Body of pancreas (tissue), 4 donors: ENCODE measurements around the gene NCOA3. TPM values are rescaled to one million over a fixed set of nuclear protein-coding genes. Genes with fewer than 3 reads are reported as not detected.

Experiments used
- ATAC-seq: fragments of 150-250 bp; one replicate; pipeline ENCODE4 v1.9.1; 2016
- DNase-seq, 4 donors: peaks; one replicate each; pipeline ENCODE4 v3.0.0-alpha.2; 2019
- H3K27ac ChIP-seq, 4 donors: fragments of 200-600 bp; sonication (generic); 1 replicate in 3 of 4; 2 replicates in 1 of 4; pipeline versions ENCODE4 v1.5.1 to v1.6.1; 2016 to 2019; ENCODE audit warnings: mild to moderate bottlenecking in 1 of 4, mixed read lengths in 1 of 4, moderate library complexity in 1 of 4
- H3K27me3 ChIP-seq, 2 donors: fragments of 200-600 bp; sonication (generic); one replicate each; pipeline ENCODE4 v1.6.0; 2016; ENCODE audit warnings: mild to moderate bottlenecking in 1 of 2
- H3K36me3 ChIP-seq, 2 donors: fragments of 200-600 bp; sonication (generic); replicated peaks in 1 of 2; 2 replicates each; pipeline ENCODE4 v1.5.1; 2016; ENCODE audit warnings: low read depth in 2 of 2; ENCODE audit not compliant: insufficient read depth in 1 of 2
- H3K4me1 ChIP-seq: fragments of 200-600 bp; sonication (generic); one replicate; pipeline ENCODE4 v1.6.0; 2016
- H3K4me3 ChIP-seq, 2 donors: fragments of 200-600 bp; sonication (generic); 1 replicate in 1 of 2; 2 replicates in 1 of 2; pipeline ENCODE4 v1.5.1; 2016 to 2019
- H3K9me3 ChIP-seq, 3 donors: fragments of 200-600 bp; sonication (generic); 1 replicate in 2 of 3; 2 replicates in 1 of 3; pipeline ENCODE4 v1.5.1; 2016
- CTCF ChIP-seq, 7 experiments: fragments of 450-650 bp in 4 of 7; fragments of 200-600 bp in 3 of 7; sonication (generic) in 3 of 7; IDR thresholded peaks; one replicate each; pipeline ENCODE4 v1.5.1; 2016 to 2019; ENCODE audit warnings: antibody characterized with exemption in 7 of 7
- POLR2A ChIP-seq, 3 donors: fragments of 450-650 bp; IDR thresholded peaks; one replicate each; pipeline ENCODE4 v1.6.1; 2016; ENCODE audit warnings: antibody characterized with exemption in 3 of 3, mild to moderate bottlenecking in 2 of 3
- WGBS, 2 donors: methylation state at CpG; one replicate each; pipeline ENCODE4 v1.1.5; 2017; 5-methylcytosine and 5-hydroxymethylcytosine counted together
- intact Hi-C: fragments of 100-400 bp; cut with DNase I; formaldehyde crosslinking; loops from one replicate; pipeline ENCODE4 v1.15.1; 2023
- total RNA-seq, 2 donors: library from RNA; depleted of rRNA; stranded (reverse); fragments of >200 nt; gene quantifications; one replicate each; pipeline ENCODE4 v1.1.0, GENCODE V29; 2016

The NCOA3 gene
- total RNA-seq, 2 donors from 2014 or later: 14.8 to 17.1 TPM

- Histone ChIP-seq H3K9me3 (no peaks in the 10 kb centered on the region), H3K4me1 (no peaks in the 10 kb centered on the region), H3K27ac (no peak overlapping the region), H3K36me3 (peaks cover 6 to 24% of the 10 kb centered on the region in 2 donors), H3K27me3 (no peaks in the 10 kb centered on the region), H3K4me3 (no peak overlapping the region)
- WGBS, 2 donors: 87% methylated on average over 6 of the region's 6 CpGs
- DNase-seq (no peak), ATAC-seq (no peak)
- TF ChIP-seq POLR2A (IDR thresholded peaks at IDR 0.05): no peak
- TF ChIP-seq CTCF (IDR thresholded peaks at IDR 0.05): no peak
- intact Hi-C loops: no loop called here
Observed at GRCh38 chr20:47648943-47649342, 147.3 kb downstream of the NCOA3 start.

GRCh38 chr20:47652301-47652700 is 150.6 kb downstream of the NCOA3 start:
- Histone ChIP-seq H3K36me3 (peaks cover 6 to 20% of the 10 kb centered on the region in 2 donors), H3K27ac (no peak overlapping the region), H3K4me3 (no peak overlapping the region), H3K4me1 (no peaks in the 10 kb centered on the region), H3K27me3 (no peaks in the 10 kb centered on the region), H3K9me3 (no peaks in the 10 kb centered on the region)
- no peak for ATAC-seq
- TF ChIP-seq CTCF (IDR thresholded peaks at IDR 0.05): no peak
- no peak for TF ChIP-seq POLR2A (IDR thresholded peaks at IDR 0.05)
- 71 to 81% methylated on average over 3 of the region's 3 CpGs for WGBS, 2 donors
- intact Hi-C loops: no loop called here
- no peak for DNase-seq

GRCh38 chr20:47652794-47653193 is 151.1 kb downstream of the NCOA3 start:
- intact Hi-C loops: no loop called here
- Histone ChIP-seq H3K4me3 (no peak overlapping the region), H3K9me3 (no peaks in the 10 kb centered on the region), H3K27ac (no peak overlapping the region), H3K27me3 (no peaks in the 10 kb centered on the region), H3K4me1 (no peaks in the 10 kb centered on the region), H3K36me3 (peaks cover 6 to 20% of the 10 kb centered on the region in 2 donors)
- TF ChIP-seq POLR2A (IDR thresholded peaks at IDR 0.05): no peak
- TF ChIP-seq CTCF (IDR thresholded peaks at IDR 0.05): no peak
- ATAC-seq (no peak), DNase-seq (no peak)
- 90% methylated on average over 2 of the region's 2 CpGs for WGBS, 2 donors

GRCh38 chr20:47653869-47654268 is 152.2 kb downstream of the NCOA3 start:
- DNase-seq (no peak), ATAC-seq (no peak)
- no peak overlapping the region for H3K4me3 ChIP-seq
- H3K27me3 ChIP-seq: no peaks in the 10 kb centered on the region
- H3K36me3 ChIP-seq: peaks cover 6 to 17% of the 10 kb centered on the region in 2 donors
- 69 to 85% methylated on average over 2 of the region's 2 CpGs for WGBS, 2 donors
- no peak overlapping the region for H3K27ac ChIP-seq
- intact Hi-C loops: no loop called here
- H3K9me3 ChIP-seq: no peaks in the 10 kb centered on the region
- H3K4me1 ChIP-seq: no peaks in the 10 kb centered on the region
- TF ChIP-seq POLR2A (IDR thresholded peaks at IDR 0.05): no peak
- no peak for TF ChIP-seq CTCF (IDR thresholded peaks at IDR 0.05)

- Histone ChIP-seq H3K36me3 (peaks cover 2 to 14% of the 10 kb centered on the region in 2 donors), H3K4me1 (no peaks in the 10 kb centered on the region), H3K9me3 (no peaks in the 10 kb centered on the region), H3K27ac (no peak overlapping the region), H3K4me3 (no peak overlapping the region), H3K27me3 (no peaks in the 10 kb centered on the region)
- no peak for ATAC-seq
- intact Hi-C loops: no loop called here
- TF ChIP-seq POLR2A (IDR thresholded peaks at IDR 0.05) (no peak), CTCF (IDR thresholded peaks at IDR 0.05) (no peak)
- DNase-seq: no peak
- 90 to 97% methylated on average over 1 of the region's 1 CpG for whole genome bisulfite sequencing, 2 donors
Observed at GRCh38 chr20:47654370-47654769, 152.7 kb downstream of the NCOA3 start.
